Body of pancreas (tissue), 4 donors: ENCODE results near the gene ST6GALNAC1.

Source experiments
- CTCF ChIP-seq, 7 experiments: fragments of 450-650 bp in 4 of 7; fragments of 200-600 bp in 3 of 7; sonication (generic) in 3 of 7; IDR thresholded peaks; one replicate each; pipeline ENCODE4 v1.5.1; 2016 to 2019; ENCODE audit warnings: antibody characterized with exemption in 7 of 7
- POLR2A ChIP-seq, 3 donors: fragments of 450-650 bp; IDR thresholded peaks; one replicate each; pipeline ENCODE4 v1.6.1; 2016; ENCODE audit warnings: antibody characterized with exemption in 3 of 3, mild to moderate bottlenecking in 2 of 3

- no peak for TF ChIP-seq CTCF (IDR thresholded peaks at IDR 0.05)
- no peak for TF ChIP-seq POLR2A (IDR thresholded peaks at IDR 0.05)
Measured at GRCh38 chr17:76667491-76667755, 23.9 kb upstream of the ST6GALNAC1 start.
